Measurements from ENCODE around the gene CDH23. TPM values are rescaled to one million over a fixed set of nuclear protein-coding genes. Genes with fewer than 3 reads are reported as not detected.
A peak's percentile ranks its signal among the peaks of the same experiment; 100 is the strongest.

The CDH23 gene
- total and polyA plus RNA-seq, 2 of the 8 experiments (the other 6 are each of a cell fraction or from before 2014, with no cell fraction given), result 1.9 to 4.9 TPM

DNA sequence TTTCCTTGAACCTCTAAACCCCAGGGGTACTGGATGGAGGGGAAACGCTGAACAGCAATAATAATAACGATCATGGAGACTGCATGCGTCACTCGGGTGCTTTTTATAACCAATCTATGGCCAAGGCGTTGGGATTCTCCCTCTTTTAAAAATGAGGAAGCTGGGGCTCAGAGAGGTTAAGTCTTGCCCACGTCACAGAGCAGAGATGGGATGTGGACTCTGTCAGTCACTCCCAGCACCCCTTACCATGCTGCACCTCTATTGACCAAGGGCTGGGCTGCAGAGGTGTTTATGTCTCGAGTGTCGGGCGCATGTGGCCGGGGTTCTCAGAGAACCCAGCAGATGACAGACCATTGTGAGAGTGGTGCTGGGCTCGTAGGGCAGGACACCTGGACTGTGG lies 129.9 kb downstream of the CDH23 start:
- H3K4me3 ChIP-seq (ENCODE audit: extremely low read depth in 1 of 4, insufficient read depth in 2 of 4, low read depth in 3 of 4, low read length in 4 of 4), result no peak overlapping the region
- H2BK15ac ChIP-seq (ENCODE audit: low read length), result no peak overlapping the region
- H4K20me1 ChIP-seq (replicated peaks in 1 of 2; ENCODE audit: control insufficient read depth in 1 of 2, insufficient read depth in 2 of 2, low read length in 2 of 2), result no peaks in the 10 kb centered on the region
- H3K27ac ChIP-seq (ENCODE audit: low read depth, low read length), result no peak overlapping the region
- no peak overlapping the region for H4K91ac ChIP-seq (replicated peaks; ENCODE audit: insufficient read length, low read length)
- H2AK5ac ChIP-seq (ENCODE audit: low read depth, low read length), result no peak overlapping the region
- no peak overlapping the region for H2BK12ac ChIP-seq (ENCODE audit: low read depth, low read length)
- ChIA-PET CTCF (ENCODE audit: partially characterized antibody) (interaction anchor here (0.7 to 2.7 kb wide), 7 partner anchors 10 to 175 kb away, joined by 3 to 14 read pairs (median 4); no protein-coding TSS in a partner anchor), POLR2A (ENCODE audit: partially characterized antibody) (no interaction called here)
- H3K4me2 ChIP-seq (ENCODE audit: insufficient read depth in 1 of 2, low read depth in 2 of 2, low read length in 2 of 2), result no peak overlapping the region
- no peak overlapping the region for H3K18ac ChIP-seq (ENCODE audit: extremely low read depth, low read length)
- no peak overlapping the region for H3K23ac ChIP-seq (ENCODE audit: insufficient read length)
- H3K4me1 ChIP-seq (replicated peaks in 1 of 4; ENCODE audit: control insufficient read depth in 3 of 4, insufficient read depth in 4 of 4, low read length in 3 of 4), result peaks cover 4 to 20% (median 16%) of the 10 kb centered on the region in 4 experiments
- no peaks in the 10 kb centered on the region for H3K36me3 ChIP-seq (ENCODE audit: control insufficient read depth in 2 of 4, insufficient read depth in 4 of 4, low read length in 3 of 4)
- no peaks in the 10 kb centered on the region for H3K9me3 ChIP-seq (ENCODE audit: insufficient read depth in 2 of 2, low read depth in 1 of 2, low read length in 1 of 2)
- DNase-seq (ENCODE audit: low read depth in 1 of 2, low spot score in 2 of 2), result no peak
- FAIRE-seq, result no peak
- TF ChIP-seq CHD1 (IDR thresholded peaks at IDR 0.05; ENCODE audit: low read depth, low read length), result no peak
- no peak for TF ChIP-seq YY1 (IDR thresholded peaks at IDR 0.05; ENCODE audit: low read depth, low read length)
- TF ChIP-seq BACH1 (IDR thresholded peaks at IDR 0.05; ENCODE audit: low read length), result no peak
- no peak for TF ChIP-seq EZH2 (IDR thresholded peaks at IDR 0.05; ENCODE audit: low read depth, low read length, severe bottlenecking)
- TF ChIP-seq ZNF274 (IDR thresholded peaks at IDR 0.05; ENCODE audit: borderline replicate concordance, extremely low read depth, low read length), result no peak
- TF ChIP-seq CBX8 (IDR thresholded peaks at IDR 0.05; ENCODE audit: borderline replicate concordance, low read depth, low read length), result no peak
- no peak for TF ChIP-seq POLR2AphosphoS5 (IDR thresholded peaks at IDR 0.05; ENCODE audit: low read depth, low read length)
- TF ChIP-seq RFX5 (IDR thresholded peaks at IDR 0.05; ENCODE audit: borderline replicate concordance, low read depth, low read length), result no peak
- TF ChIP-seq JUND (IDR thresholded peaks at IDR 0.05; ENCODE audit: low read length), result no peak
- TF ChIP-seq HDAC2 (IDR thresholded peaks at IDR 0.05; ENCODE audit: borderline replicate concordance in 1 of 2, low read depth in 2 of 2, low read length in 2 of 2), result no peak
- TF ChIP-seq, protein P1, sequence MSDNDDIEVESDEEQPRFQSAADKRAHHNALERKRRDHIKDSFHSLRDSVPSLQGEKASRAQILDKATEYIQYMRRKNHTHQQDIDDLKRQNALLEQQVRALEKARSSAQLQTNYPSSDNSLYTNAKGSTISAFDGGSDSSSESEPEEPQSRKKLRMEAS (IDR thresholded peaks at IDR 0.05), result no peak
- no peak for TF ChIP-seq NANOG (IDR thresholded peaks at IDR 0.05; ENCODE audit: insufficient read depth, low read depth, low read length, poor library complexity, severe bottlenecking)
- TF ChIP-seq CTBP2 (IDR thresholded peaks at IDR 0.05; ENCODE audit: borderline replicate concordance, insufficient read depth, insufficient read length, low read length), result no peak
- no peak for TF ChIP-seq TCF12 (IDR thresholded peaks at IDR 0.05; ENCODE audit: low read depth, low read length)
- no peak for TF ChIP-seq SIRT6 (IDR thresholded peaks at IDR 0.05; ENCODE audit: low read length)
- H3K79me2 ChIP-seq (ENCODE audit: control insufficient read depth in 1 of 2, insufficient read depth in 2 of 2, low read length in 2 of 2), result no peaks in the 10 kb centered on the region
- H3K4ac ChIP-seq (replicated peaks; ENCODE audit: insufficient read length, low read depth, low read length), result no peak overlapping the region
- no peak overlapping the region for H4K5ac ChIP-seq (ENCODE audit: insufficient read length, low read depth, low read length)
- no peak overlapping the region for H3K56ac ChIP-seq (replicated peaks; ENCODE audit: insufficient read length, low read depth, low read length)
- no peaks in the 10 kb centered on the region for H3K79me1 ChIP-seq (ENCODE audit: low read depth, low read length)
- H3K9ac ChIP-seq (replicated peaks in 1 of 4; ENCODE audit: extremely low read depth in 1 of 4, low read depth in 3 of 4, low read length in 3 of 4), result no peak overlapping the region
- H2BK120ac ChIP-seq (replicated peaks; ENCODE audit: low read depth, low read length), result no peak overlapping the region
- H3K27me3 ChIP-seq (replicated peaks in 1 of 4; ENCODE audit: control insufficient read depth in 3 of 4, extremely low read depth in 1 of 4, insufficient read depth in 3 of 4, low read length in 3 of 4), result no peaks in the 10 kb centered on the region; a peak in 2 of 7 replicates
- H2AFZ ChIP-seq (ENCODE audit: low read length), result no peak overlapping the region
- no peak overlapping the region for H2BK20ac ChIP-seq (ENCODE audit: low read length)
- H4K8ac ChIP-seq (ENCODE audit: extremely low read depth, insufficient read depth, low read length), result no peak overlapping the region
- no peak overlapping the region for H3K14ac ChIP-seq (ENCODE audit: insufficient read length)
- WGBS, 2 experiments (ENCODE audit: extremely low coverage in 1 of 2, insufficient coverage in 1 of 2, insufficient read length in 1 of 2, insufficient replicate concordance in 2 of 2, low coverage in 1 of 2, low lambda C conversion rate in 2 of 2, missing lambda C conversion rate in 1 of 2), result 88% methylated on average over 11 of the region's 11 CpGs; no CpG with 5 or more reads in 1 of the 2 experiments
- H3K23me2 ChIP-seq (ENCODE audit: low read depth, low read length), result no peaks in the 10 kb centered on the region
- H2BK5ac ChIP-seq (ENCODE audit: low read depth, low read length), result 0 out of 2 replicates have a peak overlapping the region, but pooled peaks have one; percentile 9
